Amniotic epithelial cell (primary cell): ENCODE data around the gene PSMA3.
"Not testable (repeated sequence)": the region's sequence is repeated elsewhere in the genome, so short reads cannot be mapped to it uniquely, and the experiment has no call there.

Source experiments
- DNase-seq: peaks from one replicate; pipeline ENCODE4 v3.0.0-alpha.2; 2010; ENCODE audit warnings: low read depth

Gene PSMA3

GRCh38 chr14:58244556-58245387 is at the start of gene PSMA3:
Gene PSMA3 (plus strand): TSS chr14:58244843. CDS start chr14:58244921, 78 bp downstream.
- peak; percentile 95 for DNase-seq

GRCh38 chr14:58196198-58196597 is 48.4 kb upstream of the PSMA3 start:
- DNase-seq: no peak

- no peak for DNase-seq
Observed at GRCh38 chr14:58198086-58198485, 46.6 kb upstream of the PSMA3 start.

- peak; percentile 58 for DNase-seq
Observed at GRCh38 chr14:58199726-58200479, 44.7 kb upstream of the PSMA3 start, which contains the start of gene ACTR10. Gene ACTR10 (plus strand): TSS chr14:58200149. CDS start chr14:58200218, 69 bp downstream.

GRCh38 chr14:58200480-58200841 is 44.2 kb upstream of the PSMA3 start:
- DNase-seq: no peak

GRCh38 chr14:58200846-58201245 is 43.8 kb upstream of the PSMA3 start:
- no peak for DNase-seq

GRCh38 chr14:58213176-58213575 is 31.5 kb upstream of the PSMA3 start:
- no peak for DNase-seq

- no peak for DNase-seq
Observed at GRCh38 chr14:58215191-58215914, 29.3 kb upstream of the PSMA3 start.

GRCh38 chr14:58216544-58216943 is 28.1 kb upstream of the PSMA3 start:
- peak; percentile 54 for DNase-seq

GRCh38 chr14:58227096-58227819 is 17.4 kb upstream of the PSMA3 start:
- no peak for DNase-seq

GRCh38 chr14:58238252-58239243 is 6.1 kb upstream of the PSMA3 start:
- peak; percentile 47 for DNase-seq

- DNase-seq: peak; percentile 48
Observed at GRCh38 chr14:58239244-58240195, 5.1 kb upstream of the PSMA3 start.

- no peak for DNase-seq
Observed at GRCh38 chr14:58243790-58244555, 670 bp upstream of the PSMA3 start.

GRCh38 chr14:58245562-58245961 is 919 bp downstream of the PSMA3 start:
- DNase-seq: no peak

- no peak for DNase-seq
Observed at GRCh38 chr14:58249611-58250010, 5.0 kb downstream of the PSMA3 start.

GRCh38 chr14:58258156-58258555 is 13.5 kb downstream of the PSMA3 start:
- DNase-seq: no peak

GRCh38 chr14:58262005-58262404 is 17.4 kb downstream of the PSMA3 start:
- DNase-seq: not testable (repeated sequence)

GRCh38 chr14:58265401-58265800 is 20.8 kb downstream of the PSMA3 start:
- DNase-seq: no peak

- peak; percentile 37 for DNase-seq
Observed at GRCh38 chr14:58270628-58271027, 26.0 kb downstream of the PSMA3 start.
